Sciatic nerve (tissue), 2 donors: ENCODE results near the gene TRPV4. TPM values are rescaled to one million over a fixed set of nuclear protein-coding genes. Genes with fewer than 3 reads are reported as not detected.
A peak's percentile ranks its signal among the peaks of the same experiment; 100 is the strongest.

Experiments
- ATAC-seq: fragments of 200-7000 bp; cut with Tn5 transposase; one replicate; pipeline ENCODE4 v1.9.1; 2020; ENCODE audit warnings: mild to moderate bottlenecking, moderate library complexity
- DNase-seq: peaks from one replicate; pipeline ENCODE4 v3.0.0-alpha.2; 2020; ENCODE audit warnings: low spot score
- intact Hi-C: fragments of 100-400 bp; cut with DNase I; formaldehyde crosslinking; loops from one replicate; pipeline ENCODE4 v1.14.2; 2022
- total RNA-seq: library from RNA; stranded (reverse); fragmentation: NEBNext Ultra II Directional; extraction: Animal tissue kit (Norgen Biotek cat#: 25700); gene quantifications from one replicate; pipeline ENCODE4 v1.2.1, GENCODE V29; 2021
- donor health status: DM: no; HTN: no; CAD: no.
- donor health status: DM: no; HTN: no; CAD: no.

The TRPV4 gene
- total RNA-seq: 1.3 TPM

DNA sequence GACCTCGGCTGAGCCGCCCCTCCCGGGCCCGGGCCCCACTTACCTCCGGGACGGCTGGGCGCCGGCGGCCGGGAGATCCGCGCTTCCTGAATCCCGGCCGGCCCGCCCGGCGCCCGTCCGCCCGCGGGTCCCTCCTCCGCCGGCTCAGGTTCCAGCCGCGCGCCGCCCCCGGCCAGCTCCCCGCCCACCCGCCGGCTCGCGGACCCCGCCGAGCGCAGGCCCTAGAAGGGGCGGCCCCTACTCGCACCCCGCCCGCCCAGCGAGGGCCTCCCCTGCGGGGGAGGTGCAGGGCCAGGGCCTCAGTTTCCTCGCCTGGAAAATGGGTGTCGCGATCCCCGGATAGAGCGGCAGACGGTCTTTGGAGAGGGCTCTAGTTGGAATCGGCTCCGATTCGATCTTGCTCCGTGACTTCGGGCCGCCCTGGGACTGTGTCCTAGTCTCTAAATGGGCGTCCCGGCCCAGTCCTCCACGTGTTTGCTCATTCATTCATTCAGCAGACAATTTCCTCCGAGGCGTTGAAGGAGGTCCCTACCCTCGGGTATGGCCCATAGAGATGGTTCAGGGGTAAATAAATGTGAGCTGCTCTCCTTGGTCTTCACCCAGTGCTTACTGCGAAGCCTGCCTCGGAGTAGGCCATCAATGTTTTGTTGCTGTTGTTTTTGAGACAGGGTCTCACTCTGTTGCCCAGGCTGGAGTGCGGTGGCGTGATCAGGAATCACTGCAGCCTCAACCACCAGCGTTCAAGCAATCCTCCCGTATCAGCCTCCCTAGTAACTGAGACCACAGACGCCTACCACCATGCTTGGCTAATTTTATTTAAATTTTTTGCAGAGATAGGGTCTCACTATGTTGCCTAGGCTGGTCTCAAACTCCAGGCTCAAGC lies at the start of gene TRPV4:
Gene TRPV4, minus strand, starts transcription at position 92 of the 883 bp plus-strand sequence. CDS start 18,602 bp downstream, outside the sequence.
- DNase-seq (no peak), ATAC-seq (peak; percentile 32)
- intact Hi-C loops: no loop called here

DNA sequence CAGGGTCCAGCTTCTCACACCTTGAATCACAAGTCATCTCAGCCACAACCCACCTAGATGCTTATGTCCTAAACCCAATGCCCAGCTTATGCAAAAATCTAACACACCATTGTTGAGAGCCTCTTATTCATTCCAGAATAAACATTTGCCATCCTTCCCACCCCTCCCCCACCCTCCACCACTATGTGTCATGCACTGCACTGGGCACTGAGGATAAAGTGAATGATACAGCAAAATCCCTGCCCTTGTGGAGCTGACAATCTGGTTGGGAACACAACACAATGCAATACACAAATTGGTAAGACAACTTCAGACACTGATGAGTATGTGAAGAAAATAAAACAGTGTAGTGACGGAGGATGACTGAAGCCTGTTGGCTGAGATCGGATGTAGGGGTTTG lies 48.6 kb upstream of the TRPV4 start:
- ATAC-seq: no peak
- intact Hi-C loops: loop anchor here (5.0 kb wide), 1 partner anchor 74 kb away; no protein-coding TSS in a partner anchor
- no peak for DNase-seq

DNA sequence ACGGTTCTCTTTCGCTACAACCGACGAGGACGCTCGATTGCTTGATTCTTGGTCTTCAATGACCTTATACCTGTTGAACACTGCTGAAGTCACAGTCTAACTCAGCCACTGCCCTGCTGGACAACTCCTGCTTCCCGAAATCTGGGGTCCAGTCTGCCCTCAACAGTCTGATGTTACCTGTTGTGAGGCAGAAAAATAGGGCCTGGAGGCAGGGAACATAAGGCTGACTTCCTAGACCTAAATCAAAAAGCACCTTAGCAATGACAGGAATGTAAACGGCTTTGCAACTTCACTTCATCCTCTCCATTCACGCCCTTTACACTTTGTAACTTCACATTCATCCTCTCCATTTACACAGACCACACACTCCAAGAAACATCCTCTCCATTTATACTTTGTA lies 47.7 kb upstream of the TRPV4 start:
- DNase-seq (no peak), ATAC-seq (no peak)
- intact Hi-C loops: loop anchor here (5.0 kb wide), 1 partner anchor 74 kb away; no protein-coding TSS in a partner anchor

DNA sequence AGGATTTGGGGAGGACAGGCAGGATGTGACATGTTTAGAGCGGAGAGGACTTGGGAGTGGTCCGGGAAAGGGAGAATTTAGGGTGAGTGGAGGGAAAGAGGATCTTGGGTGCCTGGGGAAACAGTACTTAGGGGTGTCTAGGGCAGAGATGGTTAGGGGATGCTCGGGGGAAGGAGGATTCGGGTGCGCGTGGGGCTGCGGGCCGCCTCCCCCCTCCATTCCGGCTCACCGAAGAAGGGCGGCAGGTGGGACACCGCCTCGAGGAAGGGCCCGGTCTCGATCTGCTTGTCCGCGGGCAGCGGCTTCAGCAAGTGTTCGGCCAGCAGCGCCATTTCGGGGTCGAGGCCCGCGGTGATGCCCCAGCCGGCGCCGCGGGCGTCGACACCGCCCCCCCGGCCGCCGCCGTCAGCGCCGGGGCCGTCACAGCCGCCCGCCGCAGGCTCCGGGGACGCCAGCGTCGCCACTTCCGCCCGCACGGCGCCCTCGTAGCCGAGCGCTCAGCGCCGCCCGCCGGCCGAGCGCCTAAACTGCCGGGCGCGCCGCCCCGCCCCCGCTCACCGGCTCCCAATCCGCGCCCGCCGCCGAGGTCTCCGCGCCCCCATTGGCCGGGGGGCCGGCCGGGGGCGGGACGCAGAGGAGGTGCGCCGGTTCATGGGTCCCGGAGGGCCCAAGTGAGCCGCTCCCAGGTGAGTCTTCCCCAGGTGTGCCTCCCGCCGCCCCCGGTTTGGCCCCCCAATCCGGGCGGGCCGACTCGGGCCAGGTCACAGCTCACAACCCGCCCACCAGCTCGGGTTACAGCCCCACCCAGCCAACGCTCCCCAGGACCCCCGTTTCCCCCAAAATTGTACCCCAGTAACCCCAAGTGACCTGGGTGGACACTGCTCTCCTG lies 47.1 kb upstream of the TRPV4 start, which contains the start of gene GLTP:
Gene GLTP, minus strand, starts transcription at position 499 of the 889 bp plus-strand sequence. Its CDS starts 167 bp downstream, at position 332.
- intact Hi-C loops: loop anchor here (5.0 kb wide), 1 partner anchor 73 kb away; no protein-coding TSS in a partner anchor
- DNase-seq: peak; percentile 89
- ATAC-seq: peak; percentile 93

DNA sequence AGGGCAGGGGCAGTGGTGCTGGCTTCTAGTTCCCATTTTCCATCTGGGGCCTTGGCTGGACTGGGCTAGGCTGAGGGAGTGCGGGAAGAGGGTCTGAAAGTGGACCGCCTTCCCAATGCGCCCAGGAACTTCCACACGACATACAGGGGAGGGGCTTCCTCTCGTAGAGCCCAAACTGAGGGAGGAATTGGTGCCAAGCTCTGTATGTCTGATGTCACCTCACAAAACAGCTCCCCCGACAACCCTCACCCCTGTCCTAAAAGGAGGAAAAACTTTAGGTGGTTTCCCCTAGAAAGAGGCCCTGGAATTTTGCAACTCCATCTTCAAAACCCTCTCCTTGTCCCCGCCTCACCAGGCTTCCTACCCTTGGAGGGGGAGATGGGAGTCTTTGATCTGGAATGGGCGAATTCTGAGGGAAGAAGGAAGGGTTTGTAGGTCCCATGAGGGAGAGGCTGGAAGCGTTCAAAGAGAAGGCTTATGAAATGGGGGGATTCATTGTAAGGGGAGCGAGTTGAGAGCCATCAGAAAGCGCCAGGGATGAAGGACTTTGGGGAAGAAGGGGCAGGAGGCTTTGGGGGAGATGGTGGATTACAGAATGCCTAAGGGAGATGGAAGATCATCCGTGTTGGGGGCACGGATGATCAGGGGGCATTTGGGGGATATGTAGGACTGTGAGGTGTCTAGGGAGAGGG lies 46.3 kb upstream of the TRPV4 start:
- no peak for DNase-seq
- intact Hi-C loops: loop anchor here (5.0 kb wide), 1 partner anchor 72 kb away; no protein-coding TSS in a partner anchor
- ATAC-seq: peak; percentile 36

DNA sequence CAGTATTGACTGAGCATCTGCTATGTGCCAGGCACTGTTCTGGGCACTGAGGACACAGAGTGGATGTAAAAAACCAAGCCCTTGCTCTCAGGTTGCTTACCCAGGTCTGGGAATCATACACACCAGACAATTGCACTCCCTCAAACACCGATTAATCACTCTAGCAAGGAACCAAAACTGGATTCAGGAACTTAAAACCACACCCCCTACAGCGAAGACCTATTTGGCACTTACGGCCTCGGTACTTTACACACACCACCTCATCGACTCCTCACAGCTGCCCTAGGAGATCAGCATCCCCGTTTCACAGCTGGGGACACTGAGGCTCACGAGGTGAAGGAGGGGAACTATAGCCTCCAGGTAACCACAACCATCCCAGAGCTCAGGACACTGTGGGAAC lies 45.6 kb upstream of the TRPV4 start:
- ATAC-seq (no peak), DNase-seq (no peak)
- intact Hi-C loops: no loop called here

DNA sequence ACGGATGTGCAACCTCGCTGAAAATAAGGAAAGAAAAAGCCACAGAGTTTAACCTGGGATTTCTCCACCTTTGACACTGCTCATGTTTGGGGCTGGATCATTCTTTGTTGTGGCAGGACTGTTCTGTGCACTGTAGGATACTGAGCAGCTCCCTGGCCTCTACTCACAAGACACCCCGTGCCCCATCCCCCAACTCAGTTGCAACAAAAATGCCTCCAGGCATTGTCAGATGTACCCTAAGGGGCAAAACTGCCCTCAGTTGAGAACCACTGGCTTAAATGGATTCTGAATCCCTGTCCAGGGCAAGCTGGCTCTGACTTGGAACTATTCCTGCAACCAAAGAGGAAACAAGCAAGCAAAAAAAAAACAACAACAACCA lies 45.0 kb upstream of the TRPV4 start:
- no peak for ATAC-seq
- intact Hi-C loops: no loop called here
- no peak for DNase-seq

DNA sequence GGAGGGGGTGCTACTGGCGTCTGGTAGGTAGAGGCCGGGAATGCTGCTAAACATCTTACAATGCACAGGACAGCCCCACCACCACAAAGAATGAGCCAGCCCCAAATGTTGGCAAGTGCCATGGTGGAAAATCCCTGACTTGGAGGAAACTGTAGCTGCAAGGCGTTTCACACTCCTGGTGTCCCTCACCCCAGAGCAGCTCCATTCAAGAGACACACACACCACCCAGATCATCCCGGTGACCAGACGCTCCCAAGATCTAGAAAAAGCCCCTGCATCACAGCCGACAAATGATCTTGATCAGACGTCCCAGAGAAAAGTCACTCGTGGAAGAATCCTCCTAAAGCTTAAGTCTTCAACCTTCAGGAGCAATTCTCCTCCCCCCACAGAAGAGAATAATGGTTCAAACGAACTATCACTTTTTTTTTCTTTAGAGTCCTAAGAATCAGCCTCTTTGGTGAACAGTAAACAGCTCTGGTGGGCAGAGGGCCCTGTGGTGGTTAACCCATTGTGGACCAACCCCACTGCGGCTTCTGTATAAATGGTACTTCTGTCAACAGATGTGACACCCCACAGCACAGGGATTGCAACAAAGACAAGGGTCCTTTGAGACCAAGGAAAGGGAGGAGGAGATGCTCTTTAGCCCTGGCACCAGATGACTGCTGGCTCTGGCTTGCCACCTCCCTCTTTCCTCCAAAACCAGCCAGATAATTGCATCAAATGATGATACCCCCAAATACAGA lies 44.5 kb upstream of the TRPV4 start:
- ATAC-seq (no peak), DNase-seq (no peak)
- intact Hi-C loops: no loop called here

DNA sequence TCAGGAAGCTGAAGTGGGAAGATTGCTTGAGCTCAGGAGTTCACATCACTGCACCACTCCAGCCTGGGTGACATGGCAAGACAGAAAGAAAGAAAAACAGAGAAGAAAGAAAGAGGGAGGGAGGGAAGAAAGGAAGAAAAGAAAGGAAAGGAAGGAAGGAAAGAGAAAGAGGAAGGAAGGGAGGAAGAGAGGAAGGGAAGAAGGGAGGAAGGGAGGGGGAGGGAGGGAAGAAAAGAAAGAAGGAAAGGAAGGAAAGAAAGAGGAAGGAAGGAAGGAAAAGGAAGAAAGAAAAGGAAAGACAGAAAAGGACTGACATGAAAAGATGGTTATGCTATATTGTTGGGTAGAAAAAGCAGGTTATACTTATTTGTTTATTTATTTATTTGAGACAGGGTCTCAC lies 43.2 kb upstream of the TRPV4 start:
- DNase-seq: no peak
- ATAC-seq: no peak
- intact Hi-C loops: no loop called here

DNA sequence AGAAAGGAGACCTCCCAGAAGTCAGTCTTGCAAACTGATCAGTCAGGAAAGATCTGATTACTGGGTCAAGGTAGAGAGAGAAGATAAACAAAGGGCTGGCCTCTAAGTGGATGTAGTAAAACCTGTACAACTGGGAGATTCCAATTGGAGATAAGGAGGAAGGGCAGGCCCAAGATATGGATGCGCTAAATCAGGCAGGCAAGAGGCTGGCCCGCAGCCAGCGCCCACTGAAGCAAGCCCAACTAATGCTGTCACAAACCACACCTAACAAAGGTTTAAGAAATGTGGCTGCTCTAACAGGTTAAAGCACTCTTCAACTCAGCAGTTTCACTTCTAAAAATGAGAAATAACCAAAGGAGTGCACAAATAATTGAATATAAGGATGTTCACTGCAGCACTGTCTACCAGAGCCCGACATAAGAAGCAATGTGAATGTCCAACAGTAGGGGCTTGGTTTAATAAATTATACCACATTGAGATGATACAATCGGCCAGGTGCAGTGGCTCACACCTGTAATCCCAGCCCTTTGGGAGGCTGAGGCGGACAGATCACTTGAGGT lies 42.5 kb upstream of the TRPV4 start:
- no peak for ATAC-seq
- intact Hi-C loops: no loop called here
- DNase-seq: no peak

DNA sequence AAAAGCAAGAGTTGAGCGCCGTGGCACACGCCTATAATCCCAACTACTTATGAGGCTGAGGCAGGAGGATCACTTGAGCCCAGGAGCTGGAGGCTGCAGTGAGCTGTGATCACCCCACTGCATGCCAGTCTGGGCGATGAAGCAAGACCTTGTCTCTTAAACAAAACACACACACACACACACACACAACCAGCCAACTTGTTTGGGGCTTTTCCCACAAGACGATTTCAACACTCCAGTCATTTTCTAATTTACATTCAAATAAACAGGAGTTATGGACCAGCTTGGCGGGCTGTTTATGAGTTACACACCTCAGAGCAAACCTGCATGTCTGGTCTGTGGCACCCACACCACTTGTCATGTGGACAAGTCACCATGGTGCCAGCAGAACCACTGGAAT lies 40.5 kb upstream of the TRPV4 start:
- DNase-seq (no peak), ATAC-seq (no peak)
- intact Hi-C loops: no loop called here

DNA sequence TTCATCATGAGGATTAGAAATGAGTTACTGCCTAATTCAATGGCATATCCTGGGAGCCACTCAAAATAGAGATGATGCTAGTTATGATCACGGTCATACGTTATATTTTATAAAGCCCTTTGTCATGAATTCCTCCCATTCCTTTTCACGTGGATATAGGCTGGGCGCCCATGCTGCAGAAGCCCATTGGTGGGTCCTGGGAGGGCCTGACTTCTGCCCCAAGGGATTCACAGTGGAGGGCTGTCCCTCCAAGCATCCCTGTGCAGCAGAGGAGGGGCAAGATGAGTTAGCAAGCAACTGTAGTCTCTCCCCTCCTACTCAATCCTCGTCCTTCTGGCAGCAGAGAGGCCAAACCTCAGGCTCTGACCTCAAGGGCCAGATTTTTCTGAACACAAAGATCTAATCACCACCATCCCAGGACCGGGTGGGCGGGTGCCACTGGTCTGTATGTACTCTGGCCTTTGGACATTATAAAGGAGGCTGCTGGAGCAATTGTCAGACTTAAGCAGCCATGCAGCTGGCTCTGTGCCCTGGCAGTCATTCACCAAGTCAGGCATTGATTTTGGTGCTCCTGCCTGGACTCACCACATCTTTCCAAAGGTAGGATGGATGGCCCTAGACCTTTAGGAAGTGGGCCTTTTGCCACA lies 38.6 kb upstream of the TRPV4 start:
- peak; percentile 57 for ATAC-seq
- intact Hi-C loops: no loop called here
- no peak for DNase-seq

DNA sequence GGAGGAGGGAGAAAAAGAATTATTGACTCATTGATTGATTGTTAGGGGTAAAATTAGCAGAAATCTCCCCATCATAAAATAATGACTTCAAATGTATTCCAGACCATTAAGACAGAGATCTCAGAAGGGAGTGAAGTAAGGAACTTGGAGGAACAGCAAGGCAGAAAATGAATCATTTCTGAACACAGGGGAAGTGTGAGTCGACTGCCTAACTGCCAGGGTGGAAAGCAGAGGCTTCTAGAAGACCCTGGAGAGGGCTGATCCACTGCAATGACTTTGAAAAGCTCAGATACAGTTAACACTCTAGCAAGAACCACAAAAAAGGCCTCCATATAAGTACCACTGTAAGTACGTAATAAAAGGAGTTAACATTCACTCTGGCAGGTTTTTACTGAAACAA lies 37.5 kb upstream of the TRPV4 start:
- DNase-seq (no peak), ATAC-seq (no peak)
- intact Hi-C loops: no loop called here

DNA sequence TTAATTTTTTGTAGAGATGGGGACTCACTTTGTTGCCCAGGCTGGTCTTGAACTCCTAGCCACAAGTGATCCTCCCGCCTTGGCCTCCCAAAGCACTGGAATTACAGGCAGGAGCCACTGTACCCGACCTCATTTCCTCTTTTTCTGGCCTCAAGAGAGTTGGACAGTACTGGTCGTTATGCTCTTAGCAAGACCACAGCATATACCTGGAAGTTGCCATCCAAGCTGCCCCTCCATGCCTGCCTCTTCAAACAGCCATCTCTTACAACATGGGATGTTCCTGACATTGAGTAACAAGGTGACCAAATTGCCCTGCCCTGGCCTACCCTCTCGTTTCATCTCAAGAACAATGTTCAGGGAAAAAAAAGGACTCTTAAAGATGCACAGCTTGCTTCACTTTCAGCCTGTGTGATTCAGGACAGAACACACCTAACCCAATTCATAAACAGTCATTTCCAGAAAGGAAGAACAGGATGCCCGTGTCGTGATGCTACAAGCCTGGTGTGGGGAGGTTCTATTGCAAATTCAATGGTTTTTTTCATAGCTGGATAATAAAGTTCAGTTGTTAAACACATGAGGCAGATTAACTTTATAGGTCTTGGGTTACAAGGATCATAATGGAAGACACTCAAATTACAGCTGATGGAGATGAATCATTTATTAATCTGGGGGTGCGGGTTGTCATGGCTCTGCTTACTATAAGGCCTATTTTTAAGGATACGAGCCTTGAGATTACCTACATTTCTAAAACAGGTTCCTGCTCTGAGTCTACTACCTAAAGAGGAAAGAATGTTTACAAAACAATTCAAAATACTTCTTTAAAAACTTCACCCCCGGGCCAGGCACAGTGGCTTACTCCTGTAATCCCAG lies 35.2 kb upstream of the TRPV4 start:
- intact Hi-C loops: no loop called here
- ATAC-seq (no peak), DNase-seq (no peak)

DNA sequence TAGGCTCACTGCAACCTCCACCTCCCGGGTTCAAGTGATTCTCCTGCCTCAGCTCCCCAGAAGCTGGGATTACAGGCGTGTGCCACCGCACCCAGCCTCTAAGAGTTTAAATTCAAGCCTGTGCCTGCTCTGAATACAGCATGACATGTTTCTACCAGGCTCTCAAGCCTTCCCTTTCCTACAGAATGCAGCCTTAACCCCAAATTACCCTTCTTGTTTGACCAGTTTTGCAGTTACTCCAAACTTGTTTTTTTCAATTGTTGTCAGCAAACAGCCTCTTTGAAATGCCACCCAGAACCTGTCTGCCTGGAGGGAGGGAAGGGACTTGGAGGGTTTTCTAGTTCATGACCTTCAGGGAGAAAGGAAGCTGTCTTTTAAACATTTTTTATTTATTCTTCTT lies 31.7 kb upstream of the TRPV4 start:
- DNase-seq (no peak), ATAC-seq (no peak)
- intact Hi-C loops: no loop called here

DNA sequence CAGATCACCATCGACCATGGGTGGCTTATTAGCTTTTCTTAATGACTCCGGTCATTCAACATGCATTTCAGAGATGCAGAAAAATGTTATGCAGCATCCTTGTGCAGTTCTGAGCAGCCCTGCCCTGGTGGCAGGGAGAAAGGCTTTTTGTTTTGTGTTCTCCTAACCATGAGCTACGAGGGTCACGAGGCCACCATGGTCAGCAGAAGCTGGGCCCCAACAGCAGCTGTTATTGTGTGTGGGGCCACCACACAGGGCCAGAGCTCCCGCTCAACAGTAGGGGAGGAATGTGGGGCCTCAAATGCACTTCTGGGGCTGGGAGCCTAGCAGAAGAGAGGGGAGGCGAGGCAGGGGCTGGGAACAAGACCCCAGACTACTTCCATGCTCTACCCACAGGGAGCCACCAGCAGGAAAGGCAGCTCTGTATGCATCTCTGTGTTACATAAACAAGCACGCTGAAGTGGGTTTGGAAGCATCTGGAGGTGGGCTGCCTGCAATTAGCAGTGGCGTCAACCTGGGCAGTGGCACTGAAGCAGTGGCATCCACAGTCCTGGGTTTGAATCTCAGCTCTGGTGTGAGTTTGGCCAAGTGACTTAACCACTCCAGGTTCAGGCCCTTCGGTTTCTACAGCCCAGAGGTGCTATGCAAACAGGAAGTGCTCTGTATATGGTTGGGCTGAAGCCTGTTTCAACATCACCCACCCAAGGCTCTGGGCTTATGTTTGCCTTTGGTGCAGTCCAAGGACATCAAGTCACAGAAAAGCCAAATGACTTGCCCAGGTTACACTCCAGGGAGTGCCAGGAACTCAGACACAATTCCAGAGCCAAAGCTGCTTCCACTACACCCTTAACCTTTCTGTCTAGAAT lies 30.9 kb upstream of the TRPV4 start:
- peak; percentile 83 for ATAC-seq
- DNase-seq: no peak
- intact Hi-C loops: no loop called here
